ENCODE measurements around the gene XXYLT1.
"Not testable (repeated sequence)": the region's sequence is repeated elsewhere in the genome, so short reads cannot be mapped to it uniquely, and the experiment has no call there.

Gene XXYLT1

DNA sequence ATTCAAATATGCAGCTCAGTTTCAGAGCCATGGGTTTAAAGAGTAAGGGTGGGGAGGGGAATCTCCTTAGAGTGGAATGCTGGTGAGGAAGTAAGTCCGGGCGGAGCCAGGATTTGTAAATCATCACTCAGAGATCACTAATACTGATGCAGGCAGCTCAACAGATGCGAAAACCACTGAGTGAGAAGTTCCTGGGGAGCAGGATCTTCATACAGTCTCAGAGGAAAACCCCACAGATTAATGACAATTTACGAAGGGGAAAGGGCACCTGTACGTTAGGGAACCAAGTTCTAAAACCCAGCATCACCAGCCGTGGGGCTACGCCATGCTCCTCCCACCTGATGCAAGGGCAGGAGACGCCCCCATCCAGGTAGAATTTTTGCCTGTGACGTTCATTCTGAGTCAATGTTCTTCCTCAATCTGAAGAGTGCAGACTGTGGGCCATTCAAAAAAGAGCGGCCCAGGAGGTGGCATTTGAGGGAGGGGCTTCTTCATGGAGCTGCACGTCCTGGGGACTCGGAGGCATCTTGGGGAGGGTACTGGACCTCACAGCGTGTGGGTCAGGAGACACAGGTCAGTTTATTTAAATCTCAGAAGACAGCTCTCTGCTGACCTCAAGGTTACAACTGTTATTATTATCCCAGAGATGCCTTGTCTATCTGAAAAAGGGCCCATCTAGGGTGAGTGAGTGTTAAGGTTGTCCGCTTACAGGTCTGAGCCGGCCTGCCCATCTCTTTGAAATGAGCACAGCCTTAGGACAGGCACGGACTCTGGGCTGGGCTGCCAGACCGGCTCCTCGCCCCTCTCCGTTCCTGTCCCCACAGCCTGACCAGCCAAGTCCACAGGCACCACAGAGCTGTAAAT, 228.0 kb downstream of the XXYLT1 start:
- DNase-seq (ENCODE audit: low read depth): no peak

DNA sequence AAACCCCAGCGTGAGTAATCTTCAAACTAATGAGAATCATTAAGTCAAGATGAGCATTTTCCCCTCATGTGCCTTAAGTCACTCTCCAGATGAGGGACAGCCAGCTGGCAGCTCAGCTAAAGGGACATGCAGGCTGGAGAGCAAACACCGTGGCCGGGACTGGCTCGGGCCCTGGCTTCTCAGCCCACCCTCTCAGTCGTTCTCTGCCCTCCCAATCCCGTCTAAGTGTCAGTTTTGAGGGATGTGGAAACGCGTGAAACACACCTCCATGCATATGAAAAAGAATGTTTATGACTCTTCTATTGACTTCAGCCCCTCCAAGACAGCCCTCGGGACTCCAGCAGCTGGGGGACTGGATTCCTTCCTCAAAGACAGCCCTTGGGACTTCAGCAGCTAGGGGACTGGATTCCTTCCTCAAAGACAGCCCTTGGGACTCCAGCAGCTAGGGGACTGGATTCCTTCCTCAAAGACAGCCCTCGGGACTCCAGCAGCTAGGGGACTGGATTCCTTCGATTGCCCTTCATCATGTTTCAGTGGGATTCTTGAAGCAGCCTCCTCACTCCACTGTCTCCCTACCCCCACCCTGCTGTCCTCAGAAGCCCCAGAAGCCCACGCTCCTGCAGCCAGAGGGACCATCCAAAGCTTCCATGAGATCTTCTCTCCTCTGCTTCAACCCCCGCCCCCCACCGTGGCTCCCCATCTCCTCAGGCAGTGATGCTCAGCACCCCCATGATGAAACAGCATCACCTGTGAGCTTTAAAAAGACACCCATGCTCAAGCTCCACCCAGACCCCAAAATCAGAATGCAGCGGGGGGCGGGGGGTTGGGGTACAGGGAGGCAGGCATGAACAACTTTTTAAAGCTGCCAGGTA, 228.9 kb downstream of the XXYLT1 start:
- no peak for DNase-seq (ENCODE audit: low read depth)

- DNase-seq (ENCODE audit: low read depth): no peak
These were observed 230.0 kb downstream of the XXYLT1 start for GRCh38 chr3:195040773-195041520.

DNA sequence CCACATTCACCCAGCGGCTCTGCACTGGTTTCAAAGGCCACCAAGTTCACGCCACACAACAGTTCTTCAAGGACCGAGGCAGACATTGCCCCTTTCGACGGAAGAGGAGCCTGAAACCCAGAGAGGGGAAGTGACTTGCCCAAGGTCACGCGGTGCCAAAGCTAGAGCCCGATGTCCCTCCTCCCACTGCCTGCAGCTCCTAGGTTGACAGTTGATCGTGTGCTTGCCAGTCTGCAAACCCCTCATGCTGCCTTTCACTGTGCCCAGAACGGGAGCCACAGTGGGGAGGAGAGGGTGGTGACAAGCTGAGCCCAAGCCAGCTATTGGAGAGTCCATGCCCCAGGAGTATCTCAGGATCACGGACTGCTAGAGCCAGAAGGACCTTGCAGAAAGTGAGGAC, 230.9 kb downstream of the XXYLT1 start:
- no peak for DNase-seq (ENCODE audit: low read depth)

- no peak for DNase-seq (ENCODE audit: low read depth)
These were observed 231.6 kb downstream of the XXYLT1 start for GRCh38 chr3:195039180-195039843.

DNA sequence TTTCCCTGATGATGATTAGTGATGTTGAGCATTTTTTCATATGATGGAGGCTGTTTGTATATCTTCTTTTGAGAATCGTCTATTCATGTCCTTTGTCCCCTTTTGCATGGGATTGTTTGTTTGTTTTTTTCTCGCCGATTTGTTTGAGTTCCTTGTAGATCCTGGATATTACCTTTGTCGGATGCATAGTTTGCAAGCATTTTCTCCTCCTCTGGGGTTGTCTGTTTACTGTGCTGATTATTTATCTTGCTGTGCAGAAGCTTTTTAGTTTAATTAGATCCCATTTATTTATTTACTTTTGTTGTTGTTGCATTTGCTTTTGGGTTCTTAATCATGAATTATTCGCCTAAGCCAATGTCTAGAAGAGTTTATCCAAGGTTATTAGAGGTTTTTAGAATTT, 232.8 kb downstream of the XXYLT1 start:
- no peak for DNase-seq (ENCODE audit: low read depth)

DNA sequence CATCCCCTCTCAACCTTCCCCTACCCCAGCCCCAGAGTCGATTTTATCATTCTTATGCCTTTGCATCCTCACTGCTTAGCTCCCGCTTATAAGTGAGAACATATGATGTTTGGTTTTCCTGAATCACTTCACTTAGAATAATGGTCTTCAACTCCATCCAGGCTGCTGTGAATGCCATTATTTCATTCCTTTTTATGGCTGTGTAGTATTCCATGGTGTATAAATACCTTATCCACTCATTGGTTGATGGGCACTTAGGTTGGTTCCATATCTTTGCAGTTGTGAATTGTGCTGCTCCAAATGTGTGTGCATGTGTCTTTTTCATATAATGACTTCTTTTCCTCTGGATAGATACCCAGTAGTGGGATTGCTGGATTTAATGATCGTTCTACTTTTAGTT, 233.4 kb downstream of the XXYLT1 start:
- DNase-seq (ENCODE audit: low read depth): not testable (repeated sequence)

GRCh38 chr3:195036974-195037373, 234.0 kb downstream of the XXYLT1 start:
- no peak for DNase-seq (ENCODE audit: low read depth)

DNA sequence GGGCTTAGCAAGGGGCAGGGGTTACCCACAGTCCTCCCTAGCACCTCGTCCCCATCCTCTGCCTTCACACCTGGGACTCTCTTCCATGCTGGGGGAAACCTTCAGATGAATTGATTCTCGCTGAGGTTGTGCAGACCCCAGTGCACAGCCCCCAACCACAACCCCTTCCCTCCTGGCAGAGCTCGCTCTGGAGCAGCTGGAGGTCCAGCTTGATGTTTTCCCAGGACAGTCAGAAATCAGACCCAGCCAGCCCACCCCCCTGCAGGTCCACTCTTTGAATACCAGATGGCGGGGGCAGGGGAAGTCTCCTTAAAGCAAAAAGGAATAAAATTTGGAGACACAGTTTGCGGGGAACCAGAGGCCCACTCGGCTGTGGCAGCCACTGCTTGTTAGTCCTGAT, 234.4 kb downstream of the XXYLT1 start:
- DNase-seq (ENCODE audit: low read depth): no peak

GRCh38 chr3:195036203-195036505, 234.8 kb downstream of the XXYLT1 start:
- DNase-seq (ENCODE audit: low read depth): no peak

DNA sequence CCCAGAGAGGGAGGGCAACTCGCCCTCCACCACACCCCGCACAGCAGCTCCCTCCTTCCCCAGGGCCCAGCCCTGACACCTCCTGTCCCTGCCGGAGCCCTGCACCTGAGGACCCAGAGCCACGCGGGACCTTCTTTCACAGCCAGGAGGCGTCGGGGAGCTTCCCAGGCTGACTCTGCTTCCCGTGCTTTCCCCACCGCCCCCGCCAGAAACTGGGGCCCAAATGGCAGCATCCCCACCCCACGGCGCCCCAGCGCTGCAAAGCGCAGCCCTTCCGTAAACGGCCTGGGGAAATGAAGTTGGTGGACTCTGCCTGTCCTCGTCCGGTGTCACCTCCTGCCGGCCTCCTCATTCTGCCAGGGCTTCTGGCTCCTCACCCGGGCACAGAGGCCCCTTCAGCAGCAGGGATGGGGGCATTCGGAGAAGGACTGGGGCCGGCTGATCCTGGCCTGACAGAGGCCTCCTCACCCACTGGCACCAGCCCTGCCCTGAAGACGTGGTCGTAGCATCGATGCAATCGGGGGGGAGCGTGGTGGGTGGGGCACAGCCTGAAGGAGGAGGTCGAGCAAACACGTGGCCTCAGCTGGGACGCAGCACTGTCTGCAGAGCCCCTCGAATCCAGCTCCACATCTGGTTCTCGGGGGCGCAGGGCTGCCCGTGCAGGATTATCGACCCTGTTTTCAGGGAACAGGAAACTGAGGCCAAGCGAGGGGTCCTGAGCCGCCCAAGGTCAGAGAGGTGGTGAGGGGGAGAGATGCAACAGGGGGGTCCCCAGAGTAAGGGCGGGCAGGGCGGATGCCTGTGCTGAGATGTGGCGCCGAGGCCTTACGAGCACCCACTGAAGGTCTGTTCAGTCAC, 235.4 kb downstream of the XXYLT1 start:
- DNase-seq (ENCODE audit: low read depth): no peak

DNA sequence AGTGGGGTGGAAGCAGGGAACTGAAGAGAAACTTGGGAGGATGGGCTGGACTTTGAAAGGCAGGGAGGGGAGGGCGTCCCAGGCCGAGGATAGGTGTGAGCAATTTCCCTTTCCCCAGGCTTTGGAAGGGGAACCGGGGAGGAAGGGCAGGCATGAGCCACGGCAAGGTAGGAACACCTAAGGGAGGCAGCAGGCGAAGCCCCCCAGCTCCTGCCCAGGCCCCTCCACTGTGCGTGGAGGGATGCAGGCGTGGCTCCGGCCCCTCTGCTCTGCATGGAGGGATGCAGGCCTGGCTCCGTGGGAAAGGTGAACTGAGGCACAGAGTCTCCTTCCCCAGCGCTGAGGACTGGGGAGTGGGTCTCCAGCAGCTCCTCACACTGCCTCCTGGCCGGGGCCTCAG, 236.4 kb downstream of the XXYLT1 start:
- DNase-seq (ENCODE audit: low read depth): no peak

GRCh38 chr3:195034101-195034500, 236.9 kb downstream of the XXYLT1 start:
- no peak for DNase-seq (ENCODE audit: low read depth)

GRCh38 chr3:195033531-195034091, 237.3 kb downstream of the XXYLT1 start:
- no peak for DNase-seq (ENCODE audit: low read depth)

DNA sequence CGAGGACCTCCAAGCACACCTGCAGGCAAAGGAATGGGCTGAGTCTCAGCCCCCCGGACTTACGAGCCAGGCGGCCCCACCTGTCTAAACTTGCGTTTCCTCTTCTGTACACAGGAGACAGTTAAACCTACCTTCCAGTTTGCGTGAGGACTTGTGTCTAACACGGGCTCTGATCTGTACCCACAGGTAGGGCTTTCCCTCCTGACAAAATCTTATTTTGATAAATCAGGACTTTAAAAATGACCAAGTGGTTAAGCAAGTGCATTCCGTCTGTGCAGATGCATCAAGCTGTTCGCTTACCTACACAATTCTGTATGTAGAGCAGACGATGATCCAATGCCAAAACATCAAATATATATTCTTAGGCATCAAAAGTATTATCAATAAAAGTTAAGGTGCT, 238.0 kb downstream of the XXYLT1 start:
- DNase-seq (ENCODE audit: low read depth): no peak

- no peak for DNase-seq (ENCODE audit: low read depth)
These were observed 238.7 kb downstream of the XXYLT1 start for GRCh38 chr3:195032106-195032759.

DNA sequence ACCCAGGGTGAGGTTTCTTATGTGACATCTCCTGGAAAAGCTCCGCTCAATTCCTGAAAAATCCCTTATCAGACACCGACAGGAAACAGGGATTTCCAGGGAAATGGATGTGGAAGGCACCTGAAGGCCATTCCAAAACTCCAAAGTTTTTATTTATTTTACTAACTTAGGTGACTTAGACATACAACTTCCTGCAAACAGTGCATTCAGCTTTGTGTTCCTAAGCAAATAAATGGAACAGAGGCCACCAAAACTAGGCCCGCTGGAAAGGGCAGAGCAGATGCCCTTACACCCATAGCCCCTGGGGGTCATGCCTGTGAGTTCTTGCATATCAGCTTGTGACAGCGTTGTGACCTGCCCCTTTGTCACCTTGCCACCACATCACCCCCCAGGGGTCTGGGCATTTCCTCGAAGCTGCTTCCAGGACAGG, 239.4 kb downstream of the XXYLT1 start:
- DNase-seq (ENCODE audit: low read depth): no peak

- DNase-seq (ENCODE audit: low read depth): no peak
These were observed 240.1 kb downstream of the XXYLT1 start for GRCh38 chr3:195030791-195031321.

GRCh38 chr3:195028877-195029606, 241.9 kb downstream of the XXYLT1 start:
- DNase-seq (ENCODE audit: low read depth): no peak
